DND-41 (cell line): ENCODE results near the gene ZNF296.

Experiments used
- ATAC-seq: fragments of 200-7000 bp; cut with Tn5 transposase; 3 replicates; pipeline ENCODE4 v1.9.1; 2021; ENCODE audit warnings: low read depth; ENCODE audit not compliant: insufficient read depth
- DNase-seq: peaks from one replicate; pipeline ENCODE4 v3.0.0-alpha.2; 2020
- H2AFZ ChIP-seq: 2 replicates; pipeline ENCODE4 v1.6.0; 2012; ENCODE audit warnings: low read depth, low read length
- H3K27ac ChIP-seq: 2 replicates; pipeline ENCODE4 v1.5.1; 2012; ENCODE audit warnings: low read length, inconsistent platforms
- H3K27me3 ChIP-seq: fragments of 200-600 bp; sonication (generic); 2 replicates; pipeline ENCODE4 v1.6.0; 2012; ENCODE audit warnings: low read length, mild to moderate bottlenecking, inconsistent platforms; ENCODE audit not compliant: insufficient read depth, poor library complexity
- H3K36me3 ChIP-seq: 2 replicates; pipeline ENCODE4 v1.5.1; 2012; ENCODE audit warnings: low read length, inconsistent platforms; ENCODE audit not compliant: insufficient read depth
- H3K4me1 ChIP-seq: 2 replicates; pipeline ENCODE4 v1.5.1; 2012; ENCODE audit warnings: mild to moderate bottlenecking, low read length; ENCODE audit not compliant: insufficient read depth
- H3K4me2 ChIP-seq: 2 replicates; pipeline ENCODE4 v1.6.0; 2012; ENCODE audit warnings: mild to moderate bottlenecking, moderate library complexity, low read length, inconsistent platforms; ENCODE audit not compliant: insufficient read depth
- H3K4me3 ChIP-seq, 2 experiments: fragments of 200-600 bp in 1 of 2; shearing (Covaris generic) in 1 of 2; 2 replicates each; pipeline ENCODE4 v1.5.1; 2012 to 2016; ENCODE audit warnings: inconsistent platforms in 2 of 2, low read length in 2 of 2, mild to moderate bottlenecking in 2 of 2, low read depth in 1 of 2, moderate library complexity in 1 of 2
- H3K79me2 ChIP-seq: 2 replicates; pipeline ENCODE4 v1.6.0; 2012; ENCODE audit warnings: low read length, inconsistent platforms; ENCODE audit not compliant: insufficient read depth
- H3K9ac ChIP-seq: 2 replicates; pipeline ENCODE4 v1.6.0; 2012; ENCODE audit warnings: low read depth, mild to moderate bottlenecking, inconsistent platforms, low read length, moderate library complexity
- H3K9me3 ChIP-seq: 2 replicates; pipeline ENCODE4 v1.5.1; 2012; ENCODE audit warnings: low read length, moderate library complexity, mild to moderate bottlenecking, inconsistent platforms; ENCODE audit not compliant: insufficient read depth, severe bottlenecking
- H4K20me1 ChIP-seq: 2 replicates; pipeline ENCODE4 v1.6.0; 2012; ENCODE audit warnings: low read length; ENCODE audit not compliant: insufficient read depth
- CTCF ChIP-seq: IDR thresholded peaks from 2 replicates; pipeline ENCODE4 v1.5.1; 2012; ENCODE audit warnings: borderline replicate concordance, low read length, moderate library complexity, mild to moderate bottlenecking; ENCODE audit not compliant: poor library complexity, severe bottlenecking; ENCODE audit errors: extremely low read depth
- EZH2 ChIP-seq: IDR thresholded peaks from 3 replicates; pipeline ENCODE4 v1.6.1; 2012; ENCODE audit warnings: borderline replicate concordance, low read depth, mild to moderate bottlenecking, moderate library complexity, low read length, inconsistent platforms; ENCODE audit not compliant: severe bottlenecking

Gene ZNF296

DNA sequence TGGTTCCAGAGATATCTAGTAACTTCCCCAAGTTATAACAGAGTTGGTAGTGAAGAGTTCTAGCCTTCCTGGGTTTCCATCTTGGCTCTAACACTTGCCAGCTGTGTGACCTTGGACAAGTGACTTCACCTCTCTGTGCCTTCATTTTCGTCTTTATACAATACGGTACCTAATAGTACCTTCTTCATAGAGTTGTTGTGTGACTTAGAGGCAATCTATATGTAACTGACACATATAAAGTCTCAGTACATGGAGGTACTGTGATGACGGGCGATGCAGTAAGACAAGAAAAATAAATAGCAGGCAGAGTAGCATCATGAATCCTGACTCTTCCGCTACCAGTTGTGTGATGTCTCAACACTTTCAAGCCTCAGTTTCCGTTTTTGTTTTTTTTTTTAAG lies 45.5 kb downstream of the ZNF296 start:
- H3K9ac ChIP-seq = no peak overlapping the region
- no peaks in the 10 kb centered on the region for H3K79me2 ChIP-seq
- no peak for ATAC-seq
- H3K4me1 ChIP-seq = no peaks in the 10 kb centered on the region
- H2AFZ ChIP-seq = no peak overlapping the region
- H3K36me3 ChIP-seq = no peaks in the 10 kb centered on the region; the same call in 1 of the 2 replicates
- DNase-seq = no peak
- TF ChIP-seq EZH2 = no peak
- TF ChIP-seq CTCF = no peak
- H3K27me3 ChIP-seq = no peaks in the 10 kb centered on the region
- no peaks in the 10 kb centered on the region for H4K20me1 ChIP-seq
- H3K27ac ChIP-seq = no peak overlapping the region
- H3K4me2 ChIP-seq = no peak overlapping the region
- H3K4me3 ChIP-seq = no peak overlapping the region
- H3K9me3 ChIP-seq = no peaks in the 10 kb centered on the region

- H3K27me3 ChIP-seq = no peaks in the 10 kb centered on the region
- H3K4me2 ChIP-seq = no peak overlapping the region
- TF ChIP-seq EZH2 = no peak
- no peak for TF ChIP-seq CTCF
- H3K9me3 ChIP-seq = no peaks in the 10 kb centered on the region
- no peaks in the 10 kb centered on the region for H3K79me2 ChIP-seq
- no peak overlapping the region for H3K27ac ChIP-seq
- DNase-seq (no peak), ATAC-seq (no peak)
- no peaks in the 10 kb centered on the region; the same call in 1 of the 2 replicates for H3K36me3 ChIP-seq
- H3K4me3 ChIP-seq = no peak overlapping the region
- no peak overlapping the region for H2AFZ ChIP-seq
- H4K20me1 ChIP-seq = no peaks in the 10 kb centered on the region
- no peaks in the 10 kb centered on the region for H3K4me1 ChIP-seq
- no peak overlapping the region for H3K9ac ChIP-seq
Measured at GRCh38 chr19:45027371-45027770, 48.9 kb downstream of the ZNF296 start.

GRCh38 chr19:45025264-45025663 lies 51.0 kb downstream of the ZNF296 start:
- Histone ChIP-seq H3K9me3 (no peaks in the 10 kb centered on the region), H3K36me3 (no peaks in the 10 kb centered on the region; the same call in 1 of the 2 replicates), H3K79me2 (no peaks in the 10 kb centered on the region), H3K27me3 (no peaks in the 10 kb centered on the region), H3K4me1 (no peaks in the 10 kb centered on the region), H3K9ac (no peak overlapping the region), H4K20me1 (no peaks in the 10 kb centered on the region), H3K4me2 (no peak overlapping the region), H3K4me3 (no peak overlapping the region), H2AFZ (no peak overlapping the region), H3K27ac (no peak overlapping the region)
- TF ChIP-seq EZH2 (no peak), CTCF (no peak)
- ATAC-seq (no peak), DNase-seq (no peak)

DNA sequence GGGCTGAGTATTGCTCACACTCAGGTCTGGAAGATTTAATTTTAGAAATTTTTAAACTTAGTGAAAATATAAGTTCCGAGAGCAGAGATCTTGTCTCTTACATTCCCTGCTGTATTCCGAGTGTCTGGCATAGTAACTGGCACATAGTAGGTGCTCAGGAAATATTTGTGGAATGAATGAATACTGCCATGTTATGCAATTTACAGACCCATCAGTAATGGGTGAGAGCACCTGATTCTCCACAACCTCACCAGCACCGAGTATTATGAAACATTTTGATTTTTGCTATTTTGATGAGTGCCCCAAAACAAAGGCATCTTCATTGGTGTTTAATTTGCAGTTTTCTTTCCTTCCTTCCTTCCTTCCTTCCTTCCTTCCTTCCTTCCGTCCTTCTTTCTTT lies 53.2 kb downstream of the ZNF296 start:
- no peak overlapping the region for H3K4me3 ChIP-seq
- H2AFZ ChIP-seq = no peak overlapping the region
- H3K27ac ChIP-seq = no peak overlapping the region
- H3K4me2 ChIP-seq = no peak overlapping the region
- no peaks in the 10 kb centered on the region for H3K79me2 ChIP-seq
- no peaks in the 10 kb centered on the region for H3K4me1 ChIP-seq
- no peaks in the 10 kb centered on the region for H3K36me3 ChIP-seq
- no peak for ATAC-seq
- no peak for DNase-seq
- no peaks in the 10 kb centered on the region for H3K9me3 ChIP-seq
- H4K20me1 ChIP-seq = no peaks in the 10 kb centered on the region
- H3K9ac ChIP-seq = no peak overlapping the region
- no peaks in the 10 kb centered on the region for H3K27me3 ChIP-seq
- TF ChIP-seq EZH2 (no peak), CTCF (no peak)
